AG10803 (cell line): Measurements from ENCODE around the gene PLXNB3.

Experiments used
- DNase-seq: peaks from one replicate; pipeline ENCODE4 v3.0.0; 2010; ENCODE audit warnings: low read depth
- H3K4me3 ChIP-seq: 2 replicates; pipeline ENCODE4 v1.5.1; 2011; ENCODE audit warnings: mild to moderate bottlenecking, low read length, control low read depth
- CTCF ChIP-seq: conservative IDR thresholded peaks from 2 replicates; pipeline ENCODE4 v1.5.1; 2011; ENCODE audit warnings: mild to moderate bottlenecking, low read length, control low read depth, inconsistent platforms

The PLXNB3 gene

GRCh38 chrX:153723351-153724251 is 40.4 kb upstream of the PLXNB3 start:
- TF ChIP-seq CTCF, result peak; percentile 41
- peak; percentile 42 for DNase-seq
- peak overlapping the region; percentile 69 for H3K4me3 ChIP-seq

- TF ChIP-seq CTCF, result no peak
- peak; percentile 84 for DNase-seq
Measured at GRCh38 chrX:153724252-153725038, 39.6 kb upstream of the PLXNB3 start, which contains the start of the genes ABCD1 and BCAP31. Gene ABCD1 (plus strand): TSS chrX:153724856. CDS start chrX:153725267, 411 bp downstream. Gene BCAP31 (minus strand): TSS chrX:153724387. CDS start chrX:153723244, 1,143 bp downstream.

GRCh38 chrX:153725039-153725831 is 38.8 kb upstream of the PLXNB3 start:
- H3K4me3 ChIP-seq, result peak overlapping the region; percentile 57
- TF ChIP-seq CTCF, result no peak
- no peak for DNase-seq

More at GRCh38 chrX:153724252-153725038, 39.6 kb upstream of the PLXNB3 start, which contains the start of the genes ABCD1 and BCAP31:
- peak within 1 kb of the TSS; percentile 69 for H3K4me3 ChIP-seq

- DNase-seq, result no peak
- H3K4me3 ChIP-seq, result peak overlapping the region; percentile 43
- no peak for TF ChIP-seq CTCF
Measured at GRCh38 chrX:153725832-153726285, 38.2 kb upstream of the PLXNB3 start.

GRCh38 chrX:153726286-153727122 is 37.5 kb upstream of the PLXNB3 start:
- peak; percentile 25 for DNase-seq
- H3K4me3 ChIP-seq, result peak overlapping the region; percentile 43
- TF ChIP-seq CTCF, result no peak; the same call in 1 of the 2 replicates
